Activated CD4-positive, alpha-beta memory T cell treated with anti-CD3 and anti-CD28 coated beads for 36 hours (primary cell): ENCODE measurements around the gene ALDH4A1. TPM values are rescaled to one million over a fixed set of nuclear protein-coding genes. Genes with fewer than 3 reads are reported as not detected.

Source experiments
- CTCF ChIA-PET: fragments of 350-600 bp; sonication (Branson Sonifier 250); formaldehyde crosslinking; loops from one replicate; lab custom pipeline; 2021; ENCODE audit warnings: antibody characterized with exemption, inconsistent platforms; lab: Charles Lee
- POLR2A ChIA-PET: fragments of 350-600 bp; sonication (Branson Sonifier 250); formaldehyde crosslinking; loops from one replicate; lab custom pipeline; 2021; ENCODE audit warnings: antibody characterized with exemption; lab: Charles Lee
- DNase-seq: peaks from one replicate; pipeline ENCODE4 v3.0.0-alpha.2; 2020
- H3K27ac Mint-ChIP-seq: one replicate; pipeline ENCODE4 v1.8.0; 2021; ENCODE audit warnings: mixed read lengths
- H3K27me3 Mint-ChIP-seq: one replicate; pipeline ENCODE4 v1.8.0; 2021; ENCODE audit warnings: mixed read lengths
- H3K36me3 Mint-ChIP-seq: one replicate; pipeline ENCODE4 v1.8.0; 2021; ENCODE audit warnings: mixed read lengths
- H3K4me1 Mint-ChIP-seq: one replicate; pipeline ENCODE4 v1.8.0; 2021; ENCODE audit warnings: low read depth, mixed read lengths
- H3K4me3 Mint-ChIP-seq: one replicate; pipeline ENCODE4 v1.8.0; 2021; ENCODE audit warnings: mild to moderate bottlenecking, mixed read lengths
- H3K9me3 Mint-ChIP-seq: one replicate; pipeline ENCODE4 v1.8.0; 2021; ENCODE audit warnings: mixed read lengths
- intact Hi-C: fragments of 100-400 bp; cut with micrococcal nuclease; formaldehyde crosslinking; loops from one replicate; pipeline ENCODE4 v1.15.1; 2023
- total RNA-seq, 2 experiments: library from RNA; stranded (reverse); gene quantifications; one replicate each; pipeline ENCODE4 v1.2.3, GENCODE V29; 2021

Gene ALDH4A1
- total RNA-seq, 2 experiments from 2014 or later, result 7.2 to 7.3 TPM

- H3K4me3 Mint-ChIP-seq, result no peak overlapping the region
- peak; percentile 26 for DNase-seq
Observed at GRCh38 chr1:18946550-18947381, 44.4 kb upstream of the ALDH4A1 start.

GRCh38 chr1:18945401-18945849 lies 43.1 kb upstream of the ALDH4A1 start:
- no peaks in the 10 kb centered on the region for H3K9me3 Mint-ChIP-seq
- H3K27ac Mint-ChIP-seq, result peak overlapping the region; percentile 35
- no peak for DNase-seq
- POLR2A ChIA-PET, result interaction anchor here (1.6 to 2.3 kb wide), 2 partner anchors 11 to 18 kb away, joined by 3 to 12 read pairs; no protein-coding TSS in a partner anchor
- H3K27me3 Mint-ChIP-seq, result no peaks in the 10 kb centered on the region
- CTCF ChIA-PET, result interaction anchor here (1.3 to 4.6 kb wide), 3 partner anchors 11 to 37 kb away, joined by 4 to 22 read pairs (median 11); partner anchors contain the start of gene IFFO2
- H3K36me3 Mint-ChIP-seq, result peaks cover 8% of the 10 kb centered on the region
- no peak overlapping the region for H3K4me3 Mint-ChIP-seq
- H3K4me1 Mint-ChIP-seq, result peaks cover 87% of the 10 kb centered on the region
- intact Hi-C loops, result no loop called here

More at GRCh38 chr1:18946550-18947381, 44.4 kb upstream of the ALDH4A1 start:
- intact Hi-C loops, result no loop called here
- H3K27ac Mint-ChIP-seq, result peak overlapping the region; percentile 98
- no peaks in the 10 kb centered on the region for H3K27me3 Mint-ChIP-seq
- ChIA-PET CTCF (interaction anchor here (0.5 to 4.6 kb wide), 5 partner anchors 10 to 73 kb away, joined by 3 to 22 read pairs (median 3); no protein-coding TSS in a partner anchor), POLR2A (interaction anchor here (0.7 to 2.3 kb wide), 3 partner anchors 9 to 19 kb away, joined by 3 to 12 read pairs (median 3); no protein-coding TSS in a partner anchor)
- H3K36me3 Mint-ChIP-seq, result peaks cover 9% of the 10 kb centered on the region
- no peaks in the 10 kb centered on the region for H3K9me3 Mint-ChIP-seq
- peaks cover 86% of the 10 kb centered on the region for H3K4me1 Mint-ChIP-seq

GRCh38 chr1:18944810-18945209 lies 42.5 kb upstream of the ALDH4A1 start:
- DNase-seq, result no peak
- Mint-ChIP-seq H3K9me3 (no peaks in the 10 kb centered on the region), H3K36me3 (peaks cover 8% of the 10 kb centered on the region), H3K4me1 (peaks cover 85% of the 10 kb centered on the region), H3K27me3 (no peaks in the 10 kb centered on the region), H3K27ac (peak overlapping the region; percentile 35), H3K4me3 (no peak overlapping the region)
- intact Hi-C loops, result no loop called here
- CTCF ChIA-PET, result interaction anchor here (1.3 to 4.6 kb wide), 3 partner anchors 11 to 36 kb away, joined by 4 to 22 read pairs (median 11); partner anchors contain the start of gene IFFO2
- POLR2A ChIA-PET, result interaction anchor here (1.6 kb wide), 1 partner anchor 11 kb away, joined by 3 read pairs; no protein-coding TSS in a partner anchor

- no peaks in the 10 kb centered on the region for H3K9me3 Mint-ChIP-seq
Observed at GRCh38 chr1:18943914-18944572, 41.7 kb upstream of the ALDH4A1 start.

GRCh38 chr1:18943162-18943561 lies 40.8 kb upstream of the ALDH4A1 start:
- DNase-seq, result no peak
- intact Hi-C loops, result no loop called here
- peaks cover 5% of the 10 kb centered on the region for H3K36me3 Mint-ChIP-seq
- H3K27ac Mint-ChIP-seq, result no peak overlapping the region
- H3K27me3 Mint-ChIP-seq, result no peaks in the 10 kb centered on the region
- peaks cover 80% of the 10 kb centered on the region for H3K4me1 Mint-ChIP-seq
- ChIA-PET CTCF (interaction anchor here (1.1 to 4.6 kb wide), 3 partner anchors 31 to 147 kb away, joined by 3 to 22 read pairs (median 7); no protein-coding TSS in a partner anchor), POLR2A (interaction anchor here (1.0 kb wide), 1 partner anchor 16 kb away, joined by 3 read pairs; no protein-coding TSS in a partner anchor)
- H3K4me3 Mint-ChIP-seq, result no peak overlapping the region
- H3K9me3 Mint-ChIP-seq, result no peaks in the 10 kb centered on the region

More at GRCh38 chr1:18943914-18944572, 41.7 kb upstream of the ALDH4A1 start:
- intact Hi-C loops, result no loop called here
- POLR2A ChIA-PET, result interaction anchor here (1.0 kb wide), 1 partner anchor 16 kb away, joined by 3 read pairs; no protein-coding TSS in a partner anchor
- no peak for DNase-seq
- Mint-ChIP-seq H3K27ac (no peak overlapping the region), H3K27me3 (no peaks in the 10 kb centered on the region), H3K4me1 (peaks cover 85% of the 10 kb centered on the region), H3K4me3 (no peak overlapping the region), H3K36me3 (peaks cover 6% of the 10 kb centered on the region)
- CTCF ChIA-PET, result interaction anchor here (1.3 to 4.6 kb wide), 2 partner anchors 31 to 37 kb away, joined by 7 to 22 read pairs; no protein-coding TSS in a partner anchor

- H3K4me1 Mint-ChIP-seq, result peaks cover 78% of the 10 kb centered on the region
- ChIA-PET CTCF (interaction anchor here (1.1 kb wide), 1 partner anchor 148 kb away, joined by 3 read pairs; no protein-coding TSS in a partner anchor), POLR2A (no interaction called here)
- DNase-seq, result no peak
- intact Hi-C loops, result no loop called here
- H3K27me3 Mint-ChIP-seq, result no peaks in the 10 kb centered on the region
- peaks cover 3% of the 10 kb centered on the region for H3K36me3 Mint-ChIP-seq
- no peaks in the 10 kb centered on the region for H3K9me3 Mint-ChIP-seq
- no peak overlapping the region for H3K27ac Mint-ChIP-seq
- H3K4me3 Mint-ChIP-seq, result no peak overlapping the region
Observed at GRCh38 chr1:18942340-18942739, 40.0 kb upstream of the ALDH4A1 start.

- Mint-ChIP-seq H3K27me3 (no peaks in the 10 kb centered on the region), H3K9me3 (no peaks in the 10 kb centered on the region), H3K27ac (no peak overlapping the region), H3K36me3 (peaks cover 3% of the 10 kb centered on the region), H3K4me1 (peaks cover 77% of the 10 kb centered on the region), H3K4me3 (no peak overlapping the region)
- no peak for DNase-seq
- CTCF ChIA-PET, result interaction anchor here (1.2 kb wide), 1 partner anchor 28 kb away, joined by 3 read pairs; no protein-coding TSS in a partner anchor
- POLR2A ChIA-PET, result no interaction called here
- intact Hi-C loops, result no loop called here
Observed at GRCh38 chr1:18941221-18942141, 39.1 kb upstream of the ALDH4A1 start.

- H3K36me3 Mint-ChIP-seq, result peaks cover 3% of the 10 kb centered on the region
- no peaks in the 10 kb centered on the region for H3K27me3 Mint-ChIP-seq
- peaks cover 77% of the 10 kb centered on the region for H3K4me1 Mint-ChIP-seq
- no peaks in the 10 kb centered on the region for H3K9me3 Mint-ChIP-seq
- CTCF ChIA-PET, result interaction anchor here (1.2 kb wide), 1 partner anchor 27 kb away, joined by 3 read pairs; no protein-coding TSS in a partner anchor
- H3K4me3 Mint-ChIP-seq, result no peak overlapping the region
- POLR2A ChIA-PET, result interaction anchor here (0.6 kb wide), 1 partner anchor 265 kb away, joined by 3 read pairs; no protein-coding TSS in a partner anchor
- H3K27ac Mint-ChIP-seq, result no peak overlapping the region
- no peak for DNase-seq
- intact Hi-C loops, result no loop called here
Observed at GRCh38 chr1:18940303-18941020, 38.1 kb upstream of the ALDH4A1 start.

- H3K36me3 Mint-ChIP-seq, result peaks cover 3% of the 10 kb centered on the region
- no peak overlapping the region for H3K27ac Mint-ChIP-seq
- CTCF ChIA-PET, result interaction anchor here (2.6 kb wide), 1 partner anchor 32 kb away, joined by 17 read pairs; no protein-coding TSS in a partner anchor
- intact Hi-C loops, result no loop called here
- H3K4me3 Mint-ChIP-seq, result no peak overlapping the region
- H3K9me3 Mint-ChIP-seq, result no peaks in the 10 kb centered on the region
- peaks cover 77% of the 10 kb centered on the region for H3K4me1 Mint-ChIP-seq
- H3K27me3 Mint-ChIP-seq, result no peaks in the 10 kb centered on the region
- POLR2A ChIA-PET, result interaction anchor here (0.6 to 1.8 kb wide), 3 partner anchors 9 to 266 kb away, joined by 3 to 4 read pairs (median 3); no protein-coding TSS in a partner anchor
- no peak for DNase-seq
Observed at GRCh38 chr1:18939398-18940302, 37.3 kb upstream of the ALDH4A1 start.
